GM21717 (cell line): ENCODE measurements around the gene CEP250.

ENCODE experiments used
- ATAC-seq: cut with Tn5 transposase; IDR thresholded peaks from one replicate; pipeline ENCODE4 v1.9.1; 2021; ENCODE audit warnings: mild to moderate bottlenecking, moderate library complexity; ENCODE audit not compliant: unreplicated experiment

The CEP250 gene

GRCh38 chr20:35560105-35560511 is 104.7 kb downstream of the CEP250 start:
- no peak for ATAC-seq

GRCh38 chr20:35560541-35560940 is 105.1 kb downstream of the CEP250 start:
- ATAC-seq, result no peak

GRCh38 chr20:35561268-35561667 is 105.9 kb downstream of the CEP250 start:
- no peak for ATAC-seq

GRCh38 chr20:35561671-35562070 is 106.3 kb downstream of the CEP250 start:
- ATAC-seq, result no peak

- no peak for ATAC-seq
These were observed 107.2 kb downstream of the CEP250 start for GRCh38 chr20:35562541-35563110.

GRCh38 chr20:35563834-35564233 is 108.4 kb downstream of the CEP250 start:
- no peak for ATAC-seq

GRCh38 chr20:35564905-35565304 is 109.5 kb downstream of the CEP250 start:
- no peak for ATAC-seq

GRCh38 chr20:35568645-35569044 is 113.2 kb downstream of the CEP250 start:
- no peak for ATAC-seq
